ENCODE results near the gene ATP10B. TPM values are rescaled to one million over a fixed set of nuclear protein-coding genes. Genes with fewer than 3 reads are reported as not detected.

ATP10B gene
- polyA plus RNA-seq, 12 donors = 0.27 to 5.4 (median 0.63) TPM; not detected in 1

DNA sequence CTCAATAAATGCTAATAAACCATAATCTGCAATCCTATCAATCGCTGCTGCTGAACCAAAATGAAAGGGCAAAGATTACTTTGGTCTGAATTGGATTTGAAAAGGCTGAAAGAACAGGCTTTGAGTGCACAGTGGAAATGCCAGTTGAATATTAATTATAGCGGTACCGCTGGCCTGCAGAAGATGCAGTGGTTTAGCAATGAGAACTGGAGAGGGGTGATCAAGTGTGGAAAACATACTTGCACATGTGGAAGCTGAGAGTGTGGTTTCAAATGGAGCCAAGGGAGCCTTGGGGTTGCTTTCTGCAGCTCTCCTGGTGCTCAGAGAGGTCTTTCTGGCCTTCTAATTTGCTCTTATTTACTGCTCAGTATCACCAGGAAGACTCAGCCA is 296.4 kb downstream of the ATP10B start:
- no peak for DNase-seq

DNA sequence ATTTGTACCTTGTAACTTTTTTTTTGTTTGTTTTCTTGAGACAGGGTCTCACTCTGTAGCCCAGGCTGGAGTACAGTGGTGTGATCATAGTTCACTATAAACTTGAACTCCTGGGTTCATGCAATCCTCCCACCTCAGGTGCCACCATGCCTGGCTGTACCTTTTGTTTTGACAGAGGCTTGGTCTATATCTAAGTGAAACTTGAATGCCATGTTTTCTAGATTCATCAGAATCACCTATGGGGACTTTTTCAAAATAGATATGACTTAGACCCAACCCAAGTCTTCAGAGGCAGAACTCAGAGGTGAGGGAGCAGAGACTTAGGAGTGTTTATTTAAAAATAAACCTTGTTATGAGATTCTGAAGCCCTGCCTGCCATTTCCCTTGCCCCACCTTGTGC is 301.9 kb downstream of the ATP10B start:
- no peak for DNase-seq

DNA sequence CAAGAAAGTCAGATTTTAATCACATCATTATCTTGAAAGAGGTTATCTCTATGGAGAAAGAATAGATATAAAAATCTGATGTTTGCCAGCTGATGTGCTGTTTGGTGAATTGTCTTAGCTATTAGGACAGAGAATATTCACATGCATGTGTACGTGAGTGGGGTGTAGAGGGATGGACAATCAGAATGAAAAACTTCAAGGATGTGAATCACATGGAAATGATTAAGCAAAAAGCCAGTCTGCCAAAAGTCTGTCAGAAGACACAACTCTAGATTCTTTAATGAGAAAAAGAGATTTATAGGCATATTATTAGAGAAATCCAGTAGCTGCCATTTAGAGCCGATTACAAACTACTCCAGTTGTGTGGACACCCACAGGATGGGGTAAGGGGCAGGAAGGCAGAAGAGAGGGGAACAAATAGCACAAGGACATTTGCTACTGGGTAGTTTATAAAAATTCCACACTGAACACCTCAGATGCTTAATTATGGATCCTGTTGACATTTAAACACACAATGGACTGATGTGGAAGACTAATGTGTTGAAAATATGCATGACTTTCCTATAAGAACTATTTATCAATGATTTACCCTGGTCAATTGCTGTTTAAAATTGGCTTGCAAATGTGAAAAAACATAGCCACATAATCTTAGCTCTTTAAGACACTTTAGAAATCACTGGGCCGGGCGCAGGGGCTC is 302.9 kb downstream of the ATP10B start:
- no peak for DNase-seq

DNA sequence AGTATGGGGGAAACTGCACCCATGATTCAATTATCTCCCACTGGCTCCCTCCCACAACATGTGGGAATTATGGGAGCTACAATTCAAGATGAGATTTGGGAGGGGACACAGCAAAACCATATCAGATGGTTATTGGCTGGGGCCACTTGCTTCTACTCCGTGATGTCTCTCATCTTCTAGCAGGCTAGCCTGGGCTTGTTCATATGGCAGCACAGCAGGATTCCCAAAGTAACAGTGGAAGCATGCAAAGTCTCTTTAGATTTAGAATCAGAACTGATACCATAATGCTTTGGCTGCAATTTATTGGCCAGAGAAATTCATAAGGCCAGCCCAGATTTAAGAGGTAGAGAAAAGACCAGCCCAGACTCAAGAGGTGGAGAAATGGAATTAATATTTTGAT is 304.1 kb downstream of the ATP10B start:
- DNase-seq = no peak

DNA sequence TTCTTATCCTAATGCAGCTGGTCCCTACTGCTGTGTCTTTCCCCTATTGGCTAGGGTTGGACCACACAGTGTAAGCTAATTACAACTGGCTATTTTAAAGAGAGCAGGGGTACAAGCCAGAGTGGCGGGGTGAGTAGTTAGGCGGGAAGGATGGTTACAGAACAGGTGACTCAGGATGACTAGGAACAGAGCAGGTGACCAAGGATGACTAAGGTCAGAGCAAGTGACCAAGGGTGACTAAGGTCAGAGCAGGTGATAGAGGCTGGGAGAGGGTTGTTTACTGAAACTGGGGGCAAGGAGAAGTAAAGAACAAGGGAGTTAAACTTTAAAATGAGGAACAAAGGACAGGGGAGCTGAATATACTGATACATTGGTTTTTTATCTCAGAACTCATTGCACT is 304.9 kb downstream of the ATP10B start:
- no peak for DNase-seq

DNA sequence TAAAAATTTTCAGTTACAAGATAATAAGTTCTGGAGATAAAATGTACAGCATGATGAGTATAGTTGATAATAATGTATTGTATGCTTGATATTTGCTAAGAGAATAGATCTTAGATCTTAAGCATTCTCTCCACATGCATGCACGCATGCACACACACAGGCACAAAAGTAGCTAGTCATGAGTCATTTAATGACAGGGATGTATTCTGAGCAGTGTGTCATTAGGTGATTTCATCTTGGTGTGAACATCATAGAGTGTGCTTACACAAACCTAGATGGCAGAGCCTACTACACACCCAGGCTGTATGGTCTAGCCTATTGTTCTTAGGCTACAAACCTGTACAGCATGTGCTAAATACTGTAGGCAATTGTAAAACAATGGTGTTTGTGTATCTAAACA is 306.2 kb downstream of the ATP10B start:
- no peak for DNase-seq

DNA sequence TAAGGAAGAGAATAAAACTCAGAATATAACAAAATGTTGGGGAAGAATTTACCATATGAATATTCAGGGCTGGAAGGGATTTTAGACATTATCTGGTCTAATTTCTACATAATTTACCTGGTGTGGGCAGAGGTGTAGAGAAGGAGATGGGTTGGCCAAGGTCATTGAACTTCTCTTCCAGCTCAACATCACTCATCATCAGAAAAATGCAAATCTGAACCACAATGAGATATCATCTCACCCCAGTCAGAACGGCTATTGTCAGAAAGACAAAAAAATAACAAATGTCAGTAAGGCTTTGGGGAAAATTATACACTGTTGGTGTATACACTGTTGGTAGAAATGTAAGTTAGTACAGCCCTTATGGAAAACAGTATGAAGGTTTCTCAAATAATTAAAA is 308.6 kb downstream of the ATP10B start:
- no peak for DNase-seq

DNA sequence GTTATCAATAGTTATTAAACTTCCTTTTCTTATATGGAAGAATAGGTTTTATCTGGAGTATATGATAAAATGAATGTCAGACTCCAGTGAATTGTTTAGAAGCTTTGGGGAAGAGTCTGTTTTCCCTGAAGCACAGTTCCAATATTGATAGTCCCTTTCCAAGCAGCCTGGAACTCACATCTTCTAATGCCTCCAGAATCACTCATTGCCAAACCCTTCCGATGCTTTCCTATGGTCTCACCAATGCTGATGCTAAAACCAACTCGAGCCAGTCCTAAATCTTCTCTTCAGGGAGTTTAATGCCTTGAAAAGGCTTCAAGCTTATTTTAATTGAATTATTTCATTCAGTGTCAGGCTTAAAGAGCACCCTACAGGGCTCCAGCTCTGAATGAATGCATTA is 309.2 kb downstream of the ATP10B start:
- DNase-seq = no peak

DNA sequence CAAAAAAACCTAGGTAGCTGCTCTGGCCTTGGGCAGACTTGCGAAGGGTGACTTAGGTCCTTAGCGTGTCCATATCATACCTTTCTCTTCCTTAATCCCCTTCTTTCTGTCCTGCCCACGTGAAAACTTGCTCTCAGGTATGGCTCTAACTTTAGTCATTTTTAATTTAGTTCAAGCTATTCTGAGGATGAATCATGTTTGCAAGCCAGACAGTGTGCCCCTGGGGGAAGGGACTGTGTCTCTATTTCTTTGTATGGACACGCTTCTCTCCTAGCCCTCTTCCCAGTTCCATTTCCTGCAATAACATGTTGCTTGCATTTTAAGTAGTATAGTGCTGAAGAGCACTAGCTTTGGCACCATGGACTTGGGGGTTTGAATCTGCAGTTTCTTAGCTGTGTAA is 309.7 kb downstream of the ATP10B start:
- no peak for DNase-seq

DNA sequence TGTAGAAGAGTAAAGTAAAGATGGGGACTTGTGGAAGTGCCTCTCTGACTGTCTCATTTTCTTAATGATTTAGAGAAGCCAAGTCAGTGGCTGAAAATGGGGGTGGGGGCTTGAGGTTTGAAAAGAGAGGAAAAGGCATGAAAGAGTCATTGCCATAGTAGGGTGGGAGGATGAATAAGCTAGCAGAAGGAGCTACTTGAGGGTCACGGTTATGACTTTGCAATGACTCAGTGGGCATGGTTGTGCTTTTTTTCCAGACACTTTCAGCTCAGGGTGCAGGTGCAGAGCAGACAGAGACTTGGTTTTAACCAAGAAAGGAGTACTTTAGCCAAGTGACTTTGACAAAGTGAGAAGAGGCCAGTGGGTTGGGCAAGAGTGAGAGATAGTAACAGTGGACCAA is 312.6 kb downstream of the ATP10B start:
- no peak for DNase-seq

DNA sequence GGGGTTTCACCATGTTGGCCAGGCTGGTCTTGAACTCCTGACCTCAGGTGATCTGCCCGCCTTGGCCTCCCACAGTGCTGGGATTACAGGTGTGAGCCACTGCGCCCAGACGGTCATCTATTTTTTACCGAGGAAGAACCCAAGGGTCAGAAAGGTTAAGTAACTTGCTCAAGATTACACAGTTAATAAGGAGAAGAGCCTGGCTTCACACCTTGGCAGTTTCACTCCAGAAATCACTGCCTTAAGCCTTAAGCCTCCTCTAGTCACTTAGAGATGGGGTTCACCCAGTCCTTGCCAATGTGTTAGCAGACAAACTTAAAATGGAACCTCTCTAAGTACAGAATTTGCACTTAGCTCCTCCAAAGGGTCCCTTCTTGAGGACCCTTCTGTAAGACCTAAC is 314.1 kb downstream of the ATP10B start:
- DNase-seq = no peak

DNA sequence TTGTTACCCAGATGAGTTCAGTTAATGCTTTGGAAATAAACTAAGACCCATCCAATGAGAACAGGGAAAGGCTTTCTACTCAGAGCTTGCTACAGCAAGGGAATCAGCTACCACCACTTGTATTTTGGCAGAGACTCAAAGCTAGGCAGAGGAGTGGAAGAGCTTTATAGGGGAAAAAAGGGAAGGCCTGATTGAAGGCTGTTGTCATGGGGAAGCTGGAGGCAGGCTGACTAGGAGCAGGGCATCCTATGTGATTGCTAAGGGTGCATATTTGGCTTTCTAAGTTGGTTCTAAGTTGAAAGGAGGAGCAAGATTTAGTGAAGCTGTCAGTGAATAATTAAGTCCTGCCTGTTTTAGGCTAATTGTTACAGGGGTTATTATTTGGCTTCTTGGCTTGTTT is 314.9 kb downstream of the ATP10B start:
- no peak for DNase-seq

DNA sequence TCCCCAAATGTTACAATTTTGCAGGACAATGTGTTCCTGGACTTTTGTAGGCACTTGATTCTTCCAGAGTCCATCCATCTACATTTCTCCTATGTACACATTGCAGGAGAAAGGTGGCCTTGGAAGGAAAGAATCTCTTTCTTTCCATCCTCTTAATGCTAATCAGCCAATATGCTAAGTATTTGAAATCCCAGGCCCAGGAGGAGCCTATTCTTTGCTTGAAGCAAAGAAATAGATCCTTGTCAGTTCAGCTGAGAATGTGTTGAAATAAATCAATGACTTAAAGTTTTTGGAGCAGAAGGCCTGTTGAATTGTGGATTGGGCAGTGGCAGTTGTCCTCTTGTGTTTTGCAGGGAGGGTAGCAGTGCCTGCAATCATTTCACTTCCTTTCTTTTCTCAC is 317.1 kb downstream of the ATP10B start:
- DNase-seq = no peak

DNA sequence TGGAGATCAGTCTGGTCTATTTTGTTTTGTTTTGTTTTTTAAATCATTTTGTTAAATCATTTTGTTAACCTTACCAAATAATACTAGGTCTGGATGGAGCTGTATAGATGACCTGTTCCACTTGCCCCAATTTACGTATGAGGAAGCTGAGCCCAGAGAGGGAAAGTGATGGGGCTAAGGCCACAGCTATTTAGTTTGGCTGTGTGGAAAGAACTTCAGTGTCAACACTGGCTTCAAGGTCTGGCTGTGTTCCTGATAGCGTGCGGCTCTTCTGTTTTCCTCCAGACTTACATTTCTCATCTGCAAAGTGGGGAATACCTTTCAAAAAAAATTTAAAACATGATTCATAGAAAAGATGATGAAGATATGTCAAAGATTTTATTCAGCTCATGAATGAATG is 317.9 kb downstream of the ATP10B start:
- DNase-seq = no peak

DNA sequence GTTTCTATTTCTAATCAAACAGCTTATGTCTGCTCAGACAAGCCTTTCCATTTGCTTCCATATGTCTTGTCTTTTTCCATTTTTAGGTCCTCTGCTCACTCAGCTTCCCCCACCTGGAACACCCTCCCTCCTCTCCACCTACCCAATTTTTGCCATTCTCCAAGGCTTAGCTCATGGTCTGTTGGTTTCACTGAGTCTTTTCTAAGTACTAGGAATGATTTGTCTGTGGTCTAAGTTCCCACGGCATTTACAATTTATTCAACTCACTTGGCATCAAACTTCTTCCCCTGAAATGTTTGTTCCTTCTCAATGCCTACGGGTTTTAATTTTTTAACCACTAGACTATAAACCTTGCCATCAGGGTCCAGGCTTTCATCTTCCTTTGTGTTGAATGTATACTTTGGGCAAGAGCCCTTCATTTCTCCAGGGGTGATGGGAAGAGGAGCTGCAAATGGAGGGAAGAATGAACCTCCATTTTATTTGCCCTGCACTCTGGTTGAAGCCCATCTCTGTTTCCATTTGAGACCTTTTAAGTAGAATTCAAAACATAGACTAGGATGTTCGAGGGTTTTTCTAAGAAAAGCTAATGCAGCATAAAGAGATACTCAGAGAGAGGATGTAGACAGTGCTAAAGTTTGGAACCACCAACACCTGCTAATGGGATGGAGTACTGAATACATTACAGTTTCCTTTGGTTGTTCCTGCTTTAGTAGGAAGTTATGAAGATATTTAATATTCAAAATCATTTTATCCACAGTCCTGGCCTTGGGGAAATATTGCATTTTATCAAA is 326.3 kb downstream of the ATP10B start:
- DNase-seq = no peak

DNA sequence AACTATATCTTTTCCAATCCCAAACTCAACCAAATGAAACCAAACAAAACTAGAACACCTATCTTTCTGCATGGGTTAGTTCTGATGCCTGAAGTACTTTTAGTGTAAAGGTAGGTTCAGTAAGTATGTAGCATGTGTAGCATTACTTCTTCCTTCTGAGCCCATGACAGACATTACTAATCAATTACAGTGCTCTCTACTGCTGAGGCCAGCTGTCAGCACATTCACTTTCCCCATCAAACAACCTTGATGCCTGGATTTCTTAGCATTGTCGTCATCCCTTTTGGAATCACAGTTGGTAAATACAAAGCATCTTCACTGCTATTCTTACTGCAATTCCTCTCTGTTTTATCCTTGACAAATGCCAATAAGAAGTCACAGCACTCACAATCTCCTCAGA is 327.2 kb downstream of the ATP10B start:
- no peak for DNase-seq

DNA sequence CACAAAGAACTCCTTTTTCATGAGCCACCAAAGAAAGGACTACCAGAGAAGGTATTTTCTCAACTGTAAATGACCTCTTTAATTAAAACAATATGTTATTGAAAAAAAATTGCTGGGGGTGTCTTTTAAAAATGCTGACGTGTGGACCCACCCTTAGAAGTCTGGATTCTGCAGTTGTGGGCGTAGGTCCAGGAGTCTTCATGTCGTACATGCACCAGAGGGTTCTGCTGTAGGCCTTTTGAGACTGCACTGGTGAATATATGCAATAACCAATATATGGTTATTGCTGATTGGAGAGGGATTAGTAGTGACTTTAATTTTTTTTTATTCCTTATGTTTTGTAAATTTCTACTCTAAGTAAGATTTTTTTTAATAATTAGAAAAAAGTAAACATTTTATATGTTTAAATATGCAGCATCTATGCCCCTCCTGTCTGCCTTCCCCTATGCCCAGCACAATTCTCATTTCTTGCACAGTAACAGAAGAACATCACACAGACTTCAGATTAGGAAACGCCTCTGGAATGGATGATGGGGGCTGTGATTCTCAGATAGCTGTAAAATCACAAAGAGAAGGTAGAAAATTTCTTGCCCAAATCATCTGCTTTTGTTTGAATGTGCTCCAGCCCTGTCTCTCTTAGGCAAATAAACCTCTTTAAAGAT is 328.4 kb downstream of the ATP10B start:
- no peak for DNase-seq

DNA sequence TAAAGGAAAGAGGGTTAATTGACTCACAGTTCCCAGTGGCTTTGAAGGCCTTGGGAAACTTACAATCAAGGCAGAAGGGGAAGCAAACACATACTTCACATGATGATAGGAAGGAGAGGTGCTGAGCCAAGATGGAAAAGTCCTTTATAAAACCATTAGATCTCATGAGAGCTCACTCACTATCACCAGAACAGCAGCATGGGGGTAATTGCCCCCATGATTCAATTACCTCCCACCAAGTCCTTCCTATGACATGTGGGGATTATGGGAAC is 330.7 kb downstream of the ATP10B start:
- no peak for DNase-seq

DNA sequence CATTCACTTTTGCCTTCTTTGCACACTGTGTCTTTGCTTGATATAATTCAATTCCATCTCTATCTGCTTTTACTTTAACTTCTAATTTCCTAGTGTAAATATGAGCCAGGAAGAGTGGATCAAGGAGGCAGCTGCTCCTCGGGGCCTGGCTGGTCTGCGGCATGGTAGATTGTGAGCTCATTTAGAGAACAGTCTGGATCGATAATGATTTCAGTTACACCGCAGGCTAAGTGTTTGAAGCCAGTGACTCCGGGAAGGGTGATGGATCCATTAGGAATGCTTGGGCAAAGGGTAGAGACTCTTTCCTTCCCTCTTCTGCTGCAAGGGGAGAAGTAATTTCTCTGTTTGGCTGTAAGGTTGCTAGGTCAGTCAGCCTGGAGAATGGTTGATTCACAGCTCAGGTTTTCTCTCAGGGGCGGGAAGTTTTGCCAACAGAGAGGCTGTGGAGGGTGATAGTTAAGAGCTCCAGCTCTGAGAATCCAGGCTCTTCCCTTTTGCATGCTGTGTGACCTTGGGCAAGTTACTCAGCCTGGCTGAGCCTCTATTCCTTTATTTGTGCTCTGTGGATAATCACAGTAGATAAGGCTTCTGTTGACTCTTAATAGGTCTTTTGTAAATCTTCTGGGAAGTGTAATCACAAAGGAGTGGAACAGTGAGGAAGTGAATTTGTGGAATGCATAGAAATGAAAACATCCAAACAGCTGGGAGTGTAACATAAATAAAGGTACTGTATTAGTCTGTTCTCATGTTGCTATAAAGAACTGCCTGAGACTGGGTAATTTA is 331.2 kb downstream of the ATP10B start:
- no peak for DNase-seq

DNA sequence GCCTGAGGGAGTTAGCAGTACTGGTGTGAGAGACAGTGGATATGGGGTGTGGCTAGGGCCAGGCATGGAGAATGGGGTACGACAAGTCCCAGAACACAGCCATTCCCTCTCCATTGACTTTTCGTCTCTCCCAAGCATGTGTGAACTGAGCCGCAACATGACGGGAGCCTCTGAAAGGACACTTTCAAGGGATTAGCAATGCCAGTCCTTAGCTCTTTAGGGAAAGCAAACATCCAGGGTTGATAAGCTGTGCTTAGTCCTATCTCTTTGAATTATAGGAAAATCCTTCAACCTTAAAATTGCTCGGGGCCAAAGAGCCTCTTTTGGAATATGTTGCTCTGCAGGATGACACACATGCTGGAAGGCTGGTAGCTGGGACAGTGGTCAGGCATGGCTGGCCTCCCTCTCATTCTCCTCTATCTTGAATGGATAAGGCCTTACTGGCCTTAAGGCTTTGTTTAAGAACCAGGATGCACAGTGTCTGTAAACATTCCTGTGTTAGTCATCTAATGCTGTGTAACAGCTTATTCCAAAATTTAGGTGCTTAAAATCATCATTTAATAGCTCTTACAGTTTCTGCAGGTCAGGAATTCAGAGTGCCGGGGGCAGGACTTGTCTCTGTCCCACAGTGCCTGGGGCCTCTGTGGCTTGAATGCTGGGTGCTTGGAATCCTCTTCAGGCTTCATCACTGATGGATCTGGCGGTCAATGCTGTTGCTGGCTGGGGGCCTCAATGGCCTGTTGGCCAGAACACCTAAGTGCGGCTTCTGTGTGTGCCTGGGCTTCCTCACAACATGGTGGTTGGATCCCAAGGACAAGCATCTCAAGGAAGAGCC is 335.1 kb downstream of the ATP10B start:
- no peak for DNase-seq

DNA sequence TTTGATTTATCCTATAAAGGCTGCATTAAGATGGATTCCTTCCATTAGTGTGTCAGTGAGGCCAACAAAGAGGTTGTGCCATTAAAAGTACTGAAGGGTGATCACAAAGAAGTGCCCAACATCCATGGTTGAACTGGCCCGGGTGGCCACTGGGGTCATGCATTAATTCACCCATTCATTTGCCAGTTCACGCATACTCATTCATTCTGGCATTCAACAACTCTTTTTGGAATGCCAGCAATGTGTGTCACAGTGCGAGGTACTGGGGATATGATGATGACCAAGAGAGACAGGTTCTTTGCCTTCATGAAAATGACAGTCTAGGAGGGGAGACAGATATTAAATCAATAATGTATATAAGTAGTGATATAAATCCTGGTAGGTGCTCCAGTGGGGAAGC is 337.1 kb downstream of the ATP10B start:
- DNase-seq = no peak

DNA sequence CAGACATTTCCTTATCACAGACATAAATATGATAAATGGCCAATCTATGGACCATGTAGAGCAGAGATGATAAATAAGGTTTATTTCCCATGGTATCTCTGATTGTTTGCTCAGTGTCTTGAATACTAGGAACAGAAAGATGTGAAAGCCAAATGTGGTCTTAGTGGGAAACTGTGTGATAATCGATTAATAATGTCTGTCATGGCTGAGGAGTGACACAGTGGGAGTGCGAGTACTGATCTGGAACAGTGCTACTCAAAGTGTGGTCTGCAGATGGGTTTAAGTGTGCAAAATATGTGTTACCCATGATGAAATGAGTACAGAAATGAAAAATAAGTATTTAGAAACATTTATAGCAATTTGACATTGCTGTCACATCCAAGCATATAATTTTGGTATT is 337.8 kb downstream of the ATP10B start:
- no peak for DNase-seq

All from muscle of arm (tissue), 12 donors.